H1 (cell line): ENCODE data around the gene FOXA3. TPM values are rescaled to one million over a fixed set of nuclear protein-coding genes. Genes with fewer than 3 reads are reported as not detected.
A peak's percentile ranks its signal among the peaks of the same experiment; 100 is the strongest.

Source experiments
- BCL11A ChIP-seq, 2 experiments: IDR thresholded peaks; one replicate each; pipeline ENCODE4 v1.6.1; 2011; ENCODE audit warnings: low read depth in 2 of 2, low read length in 2 of 2, mild to moderate bottlenecking in 2 of 2
- BRCA1 ChIP-seq: IDR thresholded peaks from 2 replicates; pipeline ENCODE4 v1.6.1; 2012; ENCODE audit warnings: low read depth, low read length, improper control_type of control experiment
- POU5F1 ChIP-seq: IDR thresholded peaks from 2 replicates; pipeline ENCODE4 v1.6.1; 2011; ENCODE audit warnings: low read depth, mild to moderate bottlenecking, low read length, moderate library complexity
- RNF2 ChIP-seq: fragments of 200-900, 300-1000 bp; sonication (generic); IDR thresholded peaks from 2 replicates; pipeline ENCODE4 v1.7.1; 2016; ENCODE audit warnings: borderline replicate concordance, low read depth, mild to moderate bottlenecking, antibody characterized with exemption, low read length; ENCODE audit not compliant: poor library complexity, severe bottlenecking; ENCODE audit errors: missing control alignments
- SAP30 ChIP-seq: fragments of 300-600 bp; sonication (generic); IDR thresholded peaks from 2 replicates; pipeline ENCODE4 v1.7.1; 2012; ENCODE audit warnings: low read length, moderate library complexity, mild to moderate bottlenecking, inconsistent platforms; ENCODE audit not compliant: insufficient read depth, insufficient replicate concordance
- SIN3A ChIP-seq, 2 experiments: IDR thresholded peaks in 1 of 2; conservative IDR thresholded peaks in 1 of 2; 2 replicates each; pipeline ENCODE4 v1.6.1; 2011 to 2012; ENCODE audit warnings: low read length in 2 of 2, improper control_type of control experiment in 1 of 2, low read depth in 1 of 2, mild to moderate bottlenecking in 1 of 2
- SIX5 ChIP-seq: IDR thresholded peaks from 2 replicates; pipeline ENCODE4 v1.6.1; 2011; ENCODE audit warnings: mild to moderate bottlenecking, low read depth, low read length
- TAF1 ChIP-seq: IDR thresholded peaks from 2 replicates; pipeline ENCODE4 v1.6.1; 2011; ENCODE audit warnings: mild to moderate bottlenecking, low read depth, low read length
- TAF7 ChIP-seq: optimal IDR thresholded peaks from 2 replicates; pipeline ENCODE3; 2011; ENCODE audit warnings: low read depth, mild to moderate bottlenecking, inconsistent platforms, low read length, moderate library complexity, borderline replicate concordance
- TCF12 ChIP-seq: IDR thresholded peaks from 2 replicates; pipeline ENCODE4 v1.6.1; 2011; ENCODE audit warnings: low read depth, mild to moderate bottlenecking, low read length
- polyA plus RNA-seq, 7 experiments: library from polyadenylated mRNA; depleted of rRNA in 3 of 7; stranded (reverse) in 5 of 7; unstranded in 2 of 7; fragments of >200 nt in 5 of 7; fragments of 200-250 nt in 2 of 7; gene quantifications; 1 replicate in 5 of 7; 2 replicates in 1 of 7; 4 replicates in 1 of 7; pipeline versions ENCODE4 v1.2.1 to v1.2.3, GENCODE V29; 2011 to 2013; ENCODE audit warnings: missing spikeins in 2 of 7, mixed read lengths in 2 of 7
- total RNA-seq: library from RNA; stranded (reverse); fragmentation: NEBNext Ultra II Directional; extraction: Animal tissue kit (Norgen Biotek cat#: 25700); gene quantifications from 2 replicates; pipeline ENCODE4 v1.2.1, GENCODE V29; 2021
- TF ChIP-seq, protein P1 (sequence below): IDR thresholded peaks from 2 replicates; pipeline ENCODE4 v1.6.1; 2012; ENCODE audit warnings: low read length, inconsistent platforms
- TF ChIP-seq, protein P2 (sequence below), 3 experiments: IDR thresholded peaks; 1 replicate in 2 of 3; 2 replicates in 1 of 3; pipeline versions ENCODE4 v1.5.1 to v1.6.1; 2011; ENCODE audit warnings: low read length in 3 of 3, mild to moderate bottlenecking in 3 of 3, inconsistent platforms in 2 of 3, low read depth in 1 of 3, moderate library complexity in 1 of 3; ENCODE audit not compliant: insufficient read depth in 1 of 3; ENCODE audit errors: control extremely low read depth in 1 of 3
- TF ChIP-seq, protein P3 (sequence below): IDR thresholded peaks from 2 replicates; pipeline ENCODE4 v1.6.1; 2012; ENCODE audit warnings: inconsistent platforms

Gene FOXA3
- total and polyA plus RNA-seq, 2 of the 8 experiments (the other 6 are each of a cell fraction or from before 2014, with no cell fraction given) = 20.2 to 49.1 TPM

- TF ChIP-seq, protein P1, sequence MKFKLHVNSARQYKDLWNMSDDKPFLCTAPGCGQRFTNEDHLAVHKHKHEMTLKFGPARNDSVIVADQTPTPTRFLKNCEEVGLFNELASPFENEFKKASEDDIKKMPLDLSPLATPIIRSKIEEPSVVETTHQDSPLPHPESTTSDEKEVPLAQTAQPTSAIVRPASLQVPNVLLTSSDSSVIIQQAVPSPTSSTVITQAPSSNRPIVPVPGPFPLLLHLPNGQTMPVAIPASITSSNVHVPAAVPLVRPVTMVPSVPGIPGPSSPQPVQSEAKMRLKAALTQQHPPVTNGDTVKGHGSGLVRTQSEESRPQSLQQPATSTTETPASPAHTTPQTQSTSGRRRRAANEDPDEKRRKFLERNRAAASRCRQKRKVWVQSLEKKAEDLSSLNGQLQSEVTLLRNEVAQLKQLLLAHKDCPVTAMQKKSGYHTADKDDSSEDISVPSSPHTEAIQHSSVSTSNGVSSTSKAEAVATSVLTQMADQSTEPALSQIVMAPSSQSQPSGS = no peak
- TF ChIP-seq TAF7 (peak; percentile 47), SIX5 (peak; percentile 61), BCL11A (IDR thresholded peaks at IDR 0.05; ENCODE audit: low read depth in 2 of 2, low read length in 2 of 2) (no peak), POU5F1 (no peak), BRCA1 (no peak), RNF2 (peak; percentile 46), SIN3A (conservative IDR thresholded peaks at IDR 0.05 in 1 of 2, IDR thresholded peaks at IDR 0.05 in 1 of 2; ENCODE audit: low read depth in 1 of 2, low read length in 2 of 2) (peak; percentile 15 to 41; a peak in 2 of 4 replicates), TAF1 (peak; percentile 75), SAP30 (no peak), TCF12 (no peak)
- TF ChIP-seq, protein P2, sequence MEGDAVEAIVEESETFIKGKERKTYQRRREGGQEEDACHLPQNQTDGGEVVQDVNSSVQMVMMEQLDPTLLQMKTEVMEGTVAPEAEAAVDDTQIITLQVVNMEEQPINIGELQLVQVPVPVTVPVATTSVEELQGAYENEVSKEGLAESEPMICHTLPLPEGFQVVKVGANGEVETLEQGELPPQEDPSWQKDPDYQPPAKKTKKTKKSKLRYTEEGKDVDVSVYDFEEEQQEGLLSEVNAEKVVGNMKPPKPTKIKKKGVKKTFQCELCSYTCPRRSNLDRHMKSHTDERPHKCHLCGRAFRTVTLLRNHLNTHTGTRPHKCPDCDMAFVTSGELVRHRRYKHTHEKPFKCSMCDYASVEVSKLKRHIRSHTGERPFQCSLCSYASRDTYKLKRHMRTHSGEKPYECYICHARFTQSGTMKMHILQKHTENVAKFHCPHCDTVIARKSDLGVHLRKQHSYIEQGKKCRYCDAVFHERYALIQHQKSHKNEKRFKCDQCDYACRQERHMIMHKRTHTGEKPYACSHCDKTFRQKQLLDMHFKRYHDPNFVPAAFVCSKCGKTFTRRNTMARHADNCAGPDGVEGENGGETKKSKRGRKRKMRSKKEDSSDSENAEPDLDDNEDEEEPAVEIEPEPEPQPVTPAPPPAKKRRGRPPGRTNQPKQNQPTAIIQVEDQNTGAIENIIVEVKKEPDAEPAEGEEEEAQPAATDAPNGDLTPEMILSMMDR (IDR thresholded peaks at IDR 0.05; ENCODE audit: control extremely low read depth in 1 of 3, insufficient read depth in 1 of 3, low read depth in 1 of 3, low read length in 3 of 3) = no peak
- TF ChIP-seq, protein P3, sequence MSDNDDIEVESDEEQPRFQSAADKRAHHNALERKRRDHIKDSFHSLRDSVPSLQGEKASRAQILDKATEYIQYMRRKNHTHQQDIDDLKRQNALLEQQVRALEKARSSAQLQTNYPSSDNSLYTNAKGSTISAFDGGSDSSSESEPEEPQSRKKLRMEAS = peak; percentile 38; the same call in 1 of the 2 replicates
Measured at GRCh38 chr19:45885556-45886426, 21.7 kb downstream of the FOXA3 start, which contains the start of gene IRF2BP1 (continued).
